Measurements from ENCODE around the gene ENKD1.

Gene ENKD1

GRCh38 chr16:67704110-67704509 is 37.6 kb upstream of the ENKD1 start:
- Histone ChIP-seq H3K9ac (ENCODE audit: low read length) (no peak overlapping the region), H3K9me3 (ENCODE audit: low read length) (no peaks in the 10 kb centered on the region), H3K4me1 (ENCODE audit: insufficient read depth, low read length, severe bottlenecking) (peaks cover 9% of the 10 kb centered on the region), H3K27me3 (ENCODE audit: insufficient read depth, low read length) (no peaks in the 10 kb centered on the region), H4K20me1 (ENCODE audit: insufficient read depth, low read length) (no peaks in the 10 kb centered on the region), H3K4me3 (ENCODE audit: low read depth, low read length, poor library complexity, severe bottlenecking) (no peak overlapping the region), H3K9me2 (ENCODE audit: low read depth, low read length) (no peaks in the 10 kb centered on the region), H3F3A (ENCODE audit: insufficient read depth, low read length) (no peaks in the 10 kb centered on the region), H3K27ac (ENCODE audit: low read depth, low read length, poor library complexity, severe bottlenecking) (no peak overlapping the region), H2AFZ (ENCODE audit: low read length) (no peak overlapping the region), H3K79me2 (ENCODE audit: insufficient read depth, low read length) (peaks cover 43% of the 10 kb centered on the region), H3K4me2 (ENCODE audit: low read length) (no peak overlapping the region), H3K36me3 (ENCODE audit: insufficient read depth, low read length) (peaks cover 11% of the 10 kb centered on the region)
- TF ChIP-seq EZH2 (IDR thresholded peaks at IDR 0.05; ENCODE audit: borderline replicate concordance, low read length) (no peak), CTCF (IDR thresholded peaks at IDR 0.05; ENCODE audit: low read length) (no peak)

GRCh38 chr16:67703626-67704025 is 37.1 kb upstream of the ENKD1 start:
- Histone ChIP-seq H3K27ac (ENCODE audit: low read depth, low read length, poor library complexity, severe bottlenecking) (no peak overlapping the region), H3K4me1 (ENCODE audit: insufficient read depth, low read length, severe bottlenecking) (peaks cover 9% of the 10 kb centered on the region), H3K27me3 (ENCODE audit: insufficient read depth, low read length) (no peaks in the 10 kb centered on the region), H3K4me2 (ENCODE audit: low read length) (no peak overlapping the region), H3F3A (ENCODE audit: insufficient read depth, low read length) (no peaks in the 10 kb centered on the region), H3K9me2 (ENCODE audit: low read depth, low read length) (no peaks in the 10 kb centered on the region), H3K79me2 (ENCODE audit: insufficient read depth, low read length) (peaks cover 38% of the 10 kb centered on the region), H3K9ac (ENCODE audit: low read length) (no peak overlapping the region; the same call in 1 of the 2 replicates), H3K4me3 (ENCODE audit: low read depth, low read length, poor library complexity, severe bottlenecking) (no peak overlapping the region), H3K9me3 (ENCODE audit: low read length) (no peaks in the 10 kb centered on the region), H2AFZ (ENCODE audit: low read length) (no peak overlapping the region), H3K36me3 (ENCODE audit: insufficient read depth, low read length) (peaks cover 11% of the 10 kb centered on the region), H4K20me1 (ENCODE audit: insufficient read depth, low read length) (no peaks in the 10 kb centered on the region)
- TF ChIP-seq CTCF (IDR thresholded peaks at IDR 0.05; ENCODE audit: low read length) (no peak), EZH2 (IDR thresholded peaks at IDR 0.05; ENCODE audit: borderline replicate concordance, low read length) (no peak)

- peaks cover 23% of the 10 kb centered on the region for H3K79me2 ChIP-seq (ENCODE audit: insufficient read depth, low read length)
- H3K4me2 ChIP-seq (ENCODE audit: low read length): no peak overlapping the region
Observed at GRCh38 chr16:67702130-67702529, 35.6 kb upstream of the ENKD1 start.

More at GRCh38 chr16:67702130-67702529, 35.6 kb upstream of the ENKD1 start:
- Histone ChIP-seq H2AFZ (ENCODE audit: low read length) (no peak overlapping the region), H3K9me3 (ENCODE audit: low read length) (no peaks in the 10 kb centered on the region), H3K36me3 (ENCODE audit: insufficient read depth, low read length) (peaks cover 22% of the 10 kb centered on the region), H3K4me3 (ENCODE audit: low read depth, low read length, poor library complexity, severe bottlenecking) (no peak overlapping the region), H3F3A (ENCODE audit: insufficient read depth, low read length) (no peaks in the 10 kb centered on the region), H3K27me3 (ENCODE audit: insufficient read depth, low read length) (no peaks in the 10 kb centered on the region), H3K9me2 (ENCODE audit: low read depth, low read length) (no peaks in the 10 kb centered on the region), H4K20me1 (ENCODE audit: insufficient read depth, low read length) (no peaks in the 10 kb centered on the region), H3K9ac (ENCODE audit: low read length) (no peak overlapping the region), H3K4me1 (ENCODE audit: insufficient read depth, low read length, severe bottlenecking) (peaks cover 9% of the 10 kb centered on the region), H3K27ac (ENCODE audit: low read depth, low read length, poor library complexity, severe bottlenecking) (no peak overlapping the region)
- TF ChIP-seq EZH2 (IDR thresholded peaks at IDR 0.05; ENCODE audit: borderline replicate concordance, low read length) (no peak), CTCF (IDR thresholded peaks at IDR 0.05; ENCODE audit: low read length) (no peak)
